AG08396 (cell line): ENCODE measurements around the gene VGF.

Source experiments
- DNase-seq: peaks from one replicate; pipeline ENCODE4 v3.0.0; 2012; ENCODE audit warnings: low spot score, mixed read lengths

VGF gene

GRCh38 chr7:101165958-101166647, 734 bp upstream of the VGF start:
- DNase-seq: no peak

GRCh38 chr7:101164071-101164840, 1.1 kb downstream of the VGF start:
- DNase-seq: peak; percentile 77

GRCh38 chr7:101163279-101164070, 1.9 kb downstream of the VGF start:
- DNase-seq: no peak

GRCh38 chr7:101162551-101163278, 2.7 kb downstream of the VGF start:
- DNase-seq: peak; percentile 74

- no peak for DNase-seq
Measured at GRCh38 chr7:101161692-101162471, 3.5 kb downstream of the VGF start.

GRCh38 chr7:101160910-101161309, 4.5 kb downstream of the VGF start:
- no peak for DNase-seq

GRCh38 chr7:101159696-101160674, 5.4 kb downstream of the VGF start:
- DNase-seq: peak; percentile 53

- DNase-seq: no peak
Measured at GRCh38 chr7:101156866-101157589, 8.3 kb downstream of the VGF start.

GRCh38 chr7:101156277-101156676, 9.1 kb downstream of the VGF start:
- no peak for DNase-seq

- no peak for DNase-seq
Measured at GRCh38 chr7:101155303-101155702, 10.1 kb downstream of the VGF start.

- no peak for DNase-seq
Measured at GRCh38 chr7:101154693-101155102, 10.7 kb downstream of the VGF start.

- peak; percentile 99 for DNase-seq
Measured at GRCh38 chr7:101153969-101154692, 11.2 kb downstream of the VGF start, which contains the start of gene AP1S1. Gene AP1S1, plus strand, starts transcription at chr7:101154476. Its CDS starts 39 bp downstream, at chr7:101154515.

GRCh38 chr7:101151908-101152651, 13.3 kb downstream of the VGF start:
- no peak for DNase-seq

- DNase-seq: no peak
Measured at GRCh38 chr7:101140746-101141382, 24.5 kb downstream of the VGF start.

GRCh38 chr7:101140339-101140699, 25.1 kb downstream of the VGF start:
- no peak for DNase-seq

- peak; percentile 84 for DNase-seq
Measured at GRCh38 chr7:101138213-101138870, 27.0 kb downstream of the VGF start.
